Astrocyte (in vitro differentiated cells and primary cell): Measurements from ENCODE around the gene MKI67.

Experiments
- EZH2 ChIP-seq: IDR thresholded peaks from 2 replicates; pipeline ENCODE4 v1.6.1; 2012; ENCODE audit warnings: mild to moderate bottlenecking, low read length, inconsistent platforms; ENCODE audit not compliant: insufficient read depth
- TF ChIP-seq, protein P1 (sequence below): IDR thresholded peaks from 2 replicates; pipeline ENCODE4 v1.5.1; 2011; ENCODE audit warnings: low read depth, mild to moderate bottlenecking, inconsistent platforms, low read length, moderate library complexity; ENCODE audit not compliant: insufficient read depth

- TF ChIP-seq, protein P1, sequence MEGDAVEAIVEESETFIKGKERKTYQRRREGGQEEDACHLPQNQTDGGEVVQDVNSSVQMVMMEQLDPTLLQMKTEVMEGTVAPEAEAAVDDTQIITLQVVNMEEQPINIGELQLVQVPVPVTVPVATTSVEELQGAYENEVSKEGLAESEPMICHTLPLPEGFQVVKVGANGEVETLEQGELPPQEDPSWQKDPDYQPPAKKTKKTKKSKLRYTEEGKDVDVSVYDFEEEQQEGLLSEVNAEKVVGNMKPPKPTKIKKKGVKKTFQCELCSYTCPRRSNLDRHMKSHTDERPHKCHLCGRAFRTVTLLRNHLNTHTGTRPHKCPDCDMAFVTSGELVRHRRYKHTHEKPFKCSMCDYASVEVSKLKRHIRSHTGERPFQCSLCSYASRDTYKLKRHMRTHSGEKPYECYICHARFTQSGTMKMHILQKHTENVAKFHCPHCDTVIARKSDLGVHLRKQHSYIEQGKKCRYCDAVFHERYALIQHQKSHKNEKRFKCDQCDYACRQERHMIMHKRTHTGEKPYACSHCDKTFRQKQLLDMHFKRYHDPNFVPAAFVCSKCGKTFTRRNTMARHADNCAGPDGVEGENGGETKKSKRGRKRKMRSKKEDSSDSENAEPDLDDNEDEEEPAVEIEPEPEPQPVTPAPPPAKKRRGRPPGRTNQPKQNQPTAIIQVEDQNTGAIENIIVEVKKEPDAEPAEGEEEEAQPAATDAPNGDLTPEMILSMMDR = no peak
- TF ChIP-seq EZH2 = no peak
Measured at GRCh38 chr10:128062881-128063563, 63.2 kb downstream of the MKI67 start.
